ENCODE data around the gene MARCHF2.
"Not testable (repeated sequence)": the region's sequence is repeated elsewhere in the genome, so short reads cannot be mapped to it uniquely, and the experiment has no call there.

MARCHF2 gene

GRCh38 chr19:8421484-8422461 is 8.7 kb downstream of the MARCHF2 start:
- Histone ChIP-seq H3K36me3 (replicated peaks; ENCODE audit: low read depth, low read length) (no peaks in the 10 kb centered on the region), H3K79me2 (ENCODE audit: low read length) (no peaks in the 10 kb centered on the region), H3K9me3 (ENCODE audit: insufficient read depth, low read length) (no peaks in the 10 kb centered on the region), H4K20me1 (ENCODE audit: insufficient read depth, low read length) (no peaks in the 10 kb centered on the region), H3K9ac (ENCODE audit: low read length) (no peak overlapping the region), H3K4me1 (ENCODE audit: low read length) (no peaks in the 10 kb centered on the region), H3K27ac (ENCODE audit: low read length) (no peak overlapping the region), H2AFZ (ENCODE audit: low read depth, low read length) (no peak overlapping the region), H3K4me3 (ENCODE audit: low read length) (no peak overlapping the region), H3K27me3 (ENCODE audit: low read depth, low read length) (no peaks in the 10 kb centered on the region), H3K4me2 (ENCODE audit: low read length) (no peak overlapping the region)
- no peak for TF ChIP-seq CTCF (IDR thresholded peaks at IDR 0.05; ENCODE audit: low read depth, low read length)
- no peak for TF ChIP-seq EZH2phosphoT487 (IDR thresholded peaks at IDR 0.05; ENCODE audit: low read depth)

- H3K79me2 ChIP-seq (ENCODE audit: low read length): no peaks in the 10 kb centered on the region
- H3K4me3 ChIP-seq (ENCODE audit: low read length): no peak overlapping the region
- no peaks in the 10 kb centered on the region for H3K27me3 ChIP-seq (ENCODE audit: low read depth, low read length)
- H2AFZ ChIP-seq (ENCODE audit: low read depth, low read length): no peak overlapping the region
- no peak overlapping the region for H3K4me2 ChIP-seq (ENCODE audit: low read length)
- no peak for TF ChIP-seq CTCF (IDR thresholded peaks at IDR 0.05; ENCODE audit: low read depth, low read length)
- no peak for TF ChIP-seq EZH2phosphoT487 (IDR thresholded peaks at IDR 0.05; ENCODE audit: low read depth)
- no peak overlapping the region for H3K27ac ChIP-seq (ENCODE audit: low read length)
- no peaks in the 10 kb centered on the region for H3K4me1 ChIP-seq (ENCODE audit: low read length)
- H3K9ac ChIP-seq (ENCODE audit: low read length): no peak overlapping the region
- no peaks in the 10 kb centered on the region for H4K20me1 ChIP-seq (ENCODE audit: insufficient read depth, low read length)
- H3K36me3 ChIP-seq (replicated peaks; ENCODE audit: low read depth, low read length): no peaks in the 10 kb centered on the region
- H3K9me3 ChIP-seq (ENCODE audit: insufficient read depth, low read length): no peaks in the 10 kb centered on the region
Measured at GRCh38 chr19:8423817-8424223, 10.7 kb downstream of the MARCHF2 start.

- H2AFZ ChIP-seq (ENCODE audit: low read depth, low read length); H3K9ac ChIP-seq (ENCODE audit: low read length); H3K9me3 ChIP-seq (ENCODE audit: insufficient read depth, low read length); H3K36me3 ChIP-seq (replicated peaks; ENCODE audit: low read depth, low read length); H3K79me2 ChIP-seq (ENCODE audit: low read length); H3K27me3 ChIP-seq (ENCODE audit: low read depth, low read length); H3K27ac ChIP-seq (ENCODE audit: low read length); H3K4me1 ChIP-seq (ENCODE audit: low read length); H3K4me2 ChIP-seq (ENCODE audit: low read length); H4K20me1 ChIP-seq (ENCODE audit: insufficient read depth, low read length); H3K4me3 ChIP-seq (ENCODE audit: low read length): not testable (repeated sequence)
Measured at GRCh38 chr19:8425331-8425730, 12.2 kb downstream of the MARCHF2 start.

DNA sequence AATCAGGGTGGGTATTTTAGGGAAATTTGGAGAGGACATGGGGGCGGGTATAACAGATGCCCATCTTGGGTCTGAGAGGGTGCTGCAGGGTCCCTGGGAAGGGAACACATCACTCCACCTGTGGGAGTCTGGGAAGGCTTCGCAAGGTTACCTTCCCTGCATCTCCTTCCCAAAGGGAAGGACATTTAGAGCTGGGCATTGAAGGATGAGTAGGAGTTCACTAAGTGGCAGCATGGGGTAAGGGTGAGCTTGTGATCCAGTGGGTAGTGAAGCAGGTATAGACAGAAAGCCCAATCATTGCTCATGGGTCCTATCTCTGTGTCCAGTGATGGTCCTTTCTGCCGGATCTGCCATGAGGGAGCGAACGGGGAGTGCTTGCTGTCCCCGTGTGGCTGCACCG is 13.2 kb downstream of the MARCHF2 start:
- no peak overlapping the region for H2AFZ ChIP-seq (ENCODE audit: low read depth, low read length)
- no peaks in the 10 kb centered on the region for H3K4me1 ChIP-seq (ENCODE audit: low read length)
- no peak overlapping the region for H3K4me3 ChIP-seq (ENCODE audit: low read length)
- no peak overlapping the region for H3K4me2 ChIP-seq (ENCODE audit: low read length)
- H4K20me1 ChIP-seq (ENCODE audit: insufficient read depth, low read length): no peaks in the 10 kb centered on the region
- no peaks in the 10 kb centered on the region for H3K9me3 ChIP-seq (ENCODE audit: insufficient read depth, low read length)
- no peak for TF ChIP-seq EZH2phosphoT487 (IDR thresholded peaks at IDR 0.05; ENCODE audit: low read depth)
- no peak for TF ChIP-seq CTCF (IDR thresholded peaks at IDR 0.05; ENCODE audit: low read depth, low read length)
- no peaks in the 10 kb centered on the region for H3K79me2 ChIP-seq (ENCODE audit: low read length)
- H3K36me3 ChIP-seq (replicated peaks; ENCODE audit: low read depth, low read length): no peaks in the 10 kb centered on the region
- no peak overlapping the region for H3K27ac ChIP-seq (ENCODE audit: low read length)
- no peak overlapping the region for H3K9ac ChIP-seq (ENCODE audit: low read length)
- no peaks in the 10 kb centered on the region for H3K27me3 ChIP-seq (ENCODE audit: low read depth, low read length)

Measured in OCI-LY3 (cell line).